SK-N-SH (cell line): Measurements from ENCODE around the gene BEGAIN. TPM values are rescaled to one million over a fixed set of nuclear protein-coding genes. Genes with fewer than 3 reads are reported as not detected.

Experiments
- CTCF ChIA-PET: fragments of 300-600, 350-600 bp; formaldehyde crosslinking; extraction: SDS; loops from one replicate; lab custom pipeline; 2021; lab: Yijun Ruan, JAX
- POLR2A ChIA-PET: fragments of 350-600 bp; sonication (Branson Sonifier 250); formaldehyde crosslinking; extraction: SDS; loops from one replicate; lab custom pipeline; 2020; ENCODE audit warnings: antibody characterized with exemption, inconsistent platforms; lab: Yijun Ruan, JAX
- DNase-seq: peaks from one replicate; pipeline ENCODE4 v3.0.0; 2012
- H2AFZ ChIP-seq: fragments of 200-600 bp; sonication (generic); 2 replicates; pipeline ENCODE4 v1.8.1; 2016; ENCODE audit warnings: antibody characterized with exemption, mild to moderate bottlenecking, low read depth
- H3F3A ChIP-seq: fragments of 200-600 bp; sonication (generic); replicated peaks from 2 replicates; pipeline ENCODE3; 2016; ENCODE audit warnings: antibody characterized with exemption, mild to moderate bottlenecking; ENCODE audit not compliant: insufficient read depth
- H3K27ac ChIP-seq, 2 experiments: fragments of 200-500 bp in 1 of 2; fragments of 200-600 bp in 1 of 2; sonication (Bioruptor generic) in 1 of 2; sonication (generic), shearing (Covaris generic) in 1 of 2; 2 replicates each; pipeline versions ENCODE4 v1.5.1 to v1.6.1; 2014 to 2016; ENCODE audit warnings: low read depth in 2 of 2, inconsistent platforms in 1 of 2, low read length in 1 of 2, mild to moderate bottlenecking in 1 of 2, mixed read lengths in 1 of 2
- H3K27me3 ChIP-seq: fragments of 200-600 bp; sonication (generic), shearing (Covaris generic); 2 replicates; pipeline ENCODE4 v1.6.1; 2016; ENCODE audit warnings: mixed run types; ENCODE audit not compliant: insufficient read depth
- H3K36me3 ChIP-seq, 2 experiments: fragments of 200-500 bp in 1 of 2; fragments of 200-600 bp in 1 of 2; sonication (Bioruptor generic) in 1 of 2; sonication (generic) in 1 of 2; replicated peaks in 1 of 2; 2 replicates each; pipeline versions ENCODE3 to v1.5.1; 2014 to 2016; ENCODE audit warnings: low read length in 1 of 2, mild to moderate bottlenecking in 1 of 2; ENCODE audit not compliant: insufficient read depth in 2 of 2, control insufficient read depth in 1 of 2
- H3K4me1 ChIP-seq, 2 experiments: fragments of 200-500 bp in 1 of 2; fragments of 200-600 bp in 1 of 2; sonication (Bioruptor generic) in 1 of 2; sonication (generic), shearing (Covaris generic) in 1 of 2; 2 replicates each; pipeline versions ENCODE4 v1.5.1 to v1.6.1; 2014 to 2016; ENCODE audit warnings: low read depth in 1 of 2, low read length in 1 of 2, mixed run types in 1 of 2; ENCODE audit not compliant: insufficient read depth in 2 of 2, control insufficient read depth in 1 of 2
- H3K4me2 ChIP-seq: fragments of 200-600 bp; sonication (generic), shearing (Covaris generic); 2 replicates; pipeline ENCODE4 v1.6.1; 2017; ENCODE audit warnings: mixed run types
- H3K4me3 ChIP-seq, 2 experiments: fragments of 200-500 bp in 1 of 2; fragments of 200-600 bp in 1 of 2; sonication (Bioruptor generic) in 1 of 2; sonication (generic), shearing (Covaris generic) in 1 of 2; 2 replicates each; pipeline versions ENCODE4 v1.5.1 to v1.8.1; 2014 to 2016; ENCODE audit warnings: low read depth in 2 of 2, inconsistent platforms in 1 of 2, low read length in 1 of 2, mild to moderate bottlenecking in 1 of 2, mixed read lengths in 1 of 2, moderate library complexity in 1 of 2
- H3K79me2 ChIP-seq: fragments of 200-600 bp; sonication (generic); 2 replicates; pipeline ENCODE4 v1.8.1; 2017; ENCODE audit warnings: mild to moderate bottlenecking; ENCODE audit not compliant: insufficient read depth
- H3K9ac ChIP-seq: fragments of 200-600 bp; sonication (generic); 2 replicates; pipeline ENCODE4 v1.6.1; 2017; ENCODE audit warnings: mixed run types
- H3K9me2 ChIP-seq: fragments of 200-600 bp; sonication (generic); 2 replicates; pipeline ENCODE4 v1.6.1; 2017; ENCODE audit warnings: mixed run types
- H3K9me3 ChIP-seq: fragments of 200-600 bp; sonication (generic); 2 replicates; pipeline ENCODE4 v1.6.1; 2017; ENCODE audit warnings: mixed run types, mild to moderate bottlenecking, moderate library complexity
- H4K20me1 ChIP-seq: fragments of 200-600 bp; sonication (generic); 2 replicates; pipeline ENCODE4 v1.6.1; 2017; ENCODE audit warnings: mild to moderate bottlenecking, mixed run types; ENCODE audit not compliant: insufficient read depth
- CTCF ChIP-seq: fragments of 200-600 bp; sonication (generic); IDR thresholded peaks from 2 replicates; pipeline ENCODE4 v1.6.1; 2017; ENCODE audit warnings: antibody characterized with exemption, mild to moderate bottlenecking, moderate library complexity
- EZH2phosphoT487 ChIP-seq: fragments of 200-600 bp; sonication (generic); IDR thresholded peaks from 2 replicates; pipeline ENCODE4 v1.6.1; 2017; ENCODE audit warnings: low read depth, mixed run types, mild to moderate bottlenecking, antibody characterized with exemption, moderate library complexity, borderline replicate concordance
- RAD21 ChIP-seq: IDR thresholded peaks from 2 replicates; pipeline ENCODE4 v1.6.1; 2012; ENCODE audit warnings: mild to moderate bottlenecking, low read length
- RXRA ChIP-seq: IDR thresholded peaks from 2 replicates; pipeline ENCODE4 v1.4.0; 2012; ENCODE audit warnings: low read depth, mild to moderate bottlenecking, borderline replicate concordance
- TCF12 ChIP-seq: IDR thresholded peaks from 2 replicates; pipeline ENCODE4 v1.4.0; 2012
- USF2 ChIP-seq: fragments of 150-350 bp; IDR thresholded peaks from 2 replicates; pipeline ENCODE4 v1.6.1; 2017; ENCODE audit warnings: antibody characterized with exemption, low read length, low read depth, borderline replicate concordance
- WGBS: methylation state at CpG from one replicate; pipeline ENCODE4 v1.1.6; 2017; ENCODE audit warnings: low lambda C conversion rate; 5-methylcytosine and 5-hydroxymethylcytosine counted together
- polyA plus RNA-seq, 3 experiments: library from polyadenylated mRNA; depleted of rRNA; stranded (reverse); fragments of >200 nt; gene quantifications; 2 replicates each; pipeline ENCODE4 v1.2.3, GENCODE V29; 2012
- TF ChIP-seq, protein P1 (sequence below): IDR thresholded peaks from 2 replicates; pipeline ENCODE4 v1.4.0; 2012; ENCODE audit warnings: low read depth
- TF ChIP-seq, protein P2 (sequence below): IDR thresholded peaks from 2 replicates; pipeline ENCODE4 v1.6.1; 2012; ENCODE audit warnings: mild to moderate bottlenecking, low read depth, low read length, moderate library complexity
- TF ChIP-seq, protein P3 (sequence below): IDR thresholded peaks from 2 replicates; pipeline ENCODE4; 2012

Gene BEGAIN
- polyA plus RNA-seq, 1 of the 3 experiments (the other 2 are of a cell fraction): 4.2 TPM

GRCh38 chr14:100601064-100601463 lies 13.8 kb upstream of the BEGAIN start:
- no peaks in the 10 kb centered on the region for H3F3A ChIP-seq

More at GRCh38 chr14:100601064-100601463, 13.8 kb upstream of the BEGAIN start:
- DNase-seq: no peak
- WGBS: 51% methylated on average over 2 of the region's 2 CpGs
- Histone ChIP-seq H3K9me3 (peaks cover 7% of the 10 kb centered on the region; the same call in 1 of the 2 replicates), H3K79me2 (no peaks in the 10 kb centered on the region), H3K9ac (no peak overlapping the region), H3K36me3 (no peaks in the 10 kb centered on the region), H3K9me2 (no peaks in the 10 kb centered on the region), H3K4me1 (peaks cover 0 to 14% of the 10 kb centered on the region in 2 experiments; a peak in 1 of 4 replicates), H3K27ac (no peak overlapping the region), H2AFZ (no peak overlapping the region), H3K4me2 (no peak overlapping the region), H4K20me1 (no peaks in the 10 kb centered on the region), H3K27me3 (0 out of 2 replicates have a peak, but pooled peaks cover 8% of the 10 kb centered on the region), H3K4me3 (no peak overlapping the region)
- ChIA-PET CTCF (interaction anchor here (0.6 kb wide), 1 partner anchor 250 kb away, joined by 3 read pairs; no protein-coding TSS in a partner anchor), POLR2A (no interaction called here)
- TF ChIP-seq EZH2phosphoT487 (no peak), USF2 (no peak), RXRA (no peak), TCF12 (no peak), RAD21 (no peak), CTCF (no peak)
- TF ChIP-seq, protein P1, sequence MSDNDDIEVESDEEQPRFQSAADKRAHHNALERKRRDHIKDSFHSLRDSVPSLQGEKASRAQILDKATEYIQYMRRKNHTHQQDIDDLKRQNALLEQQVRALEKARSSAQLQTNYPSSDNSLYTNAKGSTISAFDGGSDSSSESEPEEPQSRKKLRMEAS: no peak
- TF ChIP-seq, protein P2, sequence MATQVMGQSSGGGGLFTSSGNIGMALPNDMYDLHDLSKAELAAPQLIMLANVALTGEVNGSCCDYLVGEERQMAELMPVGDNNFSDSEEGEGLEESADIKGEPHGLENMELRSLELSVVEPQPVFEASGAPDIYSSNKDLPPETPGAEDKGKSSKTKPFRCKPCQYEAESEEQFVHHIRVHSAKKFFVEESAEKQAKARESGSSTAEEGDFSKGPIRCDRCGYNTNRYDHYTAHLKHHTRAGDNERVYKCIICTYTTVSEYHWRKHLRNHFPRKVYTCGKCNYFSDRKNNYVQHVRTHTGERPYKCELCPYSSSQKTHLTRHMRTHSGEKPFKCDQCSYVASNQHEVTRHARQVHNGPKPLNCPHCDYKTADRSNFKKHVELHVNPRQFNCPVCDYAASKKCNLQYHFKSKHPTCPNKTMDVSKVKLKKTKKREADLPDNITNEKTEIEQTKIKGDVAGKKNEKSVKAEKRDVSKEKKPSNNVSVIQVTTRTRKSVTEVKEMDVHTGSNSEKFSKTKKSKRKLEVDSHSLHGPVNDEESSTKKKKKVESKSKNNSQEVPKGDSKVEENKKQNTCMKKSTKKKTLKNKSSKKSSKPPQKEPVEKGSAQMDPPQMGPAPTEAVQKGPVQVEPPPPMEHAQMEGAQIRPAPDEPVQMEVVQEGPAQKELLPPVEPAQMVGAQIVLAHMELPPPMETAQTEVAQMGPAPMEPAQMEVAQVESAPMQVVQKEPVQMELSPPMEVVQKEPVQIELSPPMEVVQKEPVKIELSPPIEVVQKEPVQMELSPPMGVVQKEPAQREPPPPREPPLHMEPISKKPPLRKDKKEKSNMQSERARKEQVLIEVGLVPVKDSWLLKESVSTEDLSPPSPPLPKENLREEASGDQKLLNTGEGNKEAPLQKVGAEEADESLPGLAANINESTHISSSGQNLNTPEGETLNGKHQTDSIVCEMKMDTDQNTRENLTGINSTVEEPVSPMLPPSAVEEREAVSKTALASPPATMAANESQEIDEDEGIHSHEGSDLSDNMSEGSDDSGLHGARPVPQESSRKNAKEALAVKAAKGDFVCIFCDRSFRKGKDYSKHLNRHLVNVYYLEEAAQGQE: no peak
- TF ChIP-seq, protein P3, sequence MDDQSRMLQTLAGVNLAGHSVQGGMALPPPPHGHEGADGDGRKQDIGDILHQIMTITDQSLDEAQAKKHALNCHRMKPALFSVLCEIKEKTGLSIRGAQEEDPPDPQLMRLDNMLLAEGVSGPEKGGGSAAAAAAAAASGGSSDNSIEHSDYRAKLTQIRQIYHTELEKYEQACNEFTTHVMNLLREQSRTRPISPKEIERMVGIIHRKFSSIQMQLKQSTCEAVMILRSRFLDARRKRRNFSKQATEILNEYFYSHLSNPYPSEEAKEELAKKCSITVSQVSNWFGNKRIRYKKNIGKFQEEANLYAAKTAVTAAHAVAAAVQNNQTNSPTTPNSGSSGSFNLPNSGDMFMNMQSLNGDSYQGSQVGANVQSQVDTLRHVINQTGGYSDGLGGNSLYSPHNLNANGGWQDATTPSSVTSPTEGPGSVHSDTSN: no peak
